ENCODE measurements around the gene CFAP54. TPM values are rescaled to one million over a fixed set of nuclear protein-coding genes. Genes with fewer than 3 reads are reported as not detected.

Gene CFAP54
- polyA plus RNA-seq, 2 of the 4 experiments (the other 2 are of a cell fraction): 0.70 to 1.2 TPM

- TF ChIP-seq REST (IDR thresholded peaks at IDR 0.05): no peak
- TF ChIP-seq TP53 (CRISPR knock-in tag; IDR thresholded peaks at IDR 0.05): no peak
- no peak for TF ChIP-seq POLR2AphosphoS2 (conservative IDR thresholded peaks at IDR 0.05; ENCODE audit: low read length)
These were observed 188.0 kb downstream of the CFAP54 start (continued) for GRCh38 chr12:96677363-96677762.

GRCh38 chr12:96687719-96688118, 198.3 kb downstream of the CFAP54 start:
- Histone ChIP-seq H3K4me3 (no peak overlapping the region), H3K4me1 (no peaks in the 10 kb centered on the region), H3K27ac (no peak overlapping the region), H3K9me3 (no peaks in the 10 kb centered on the region), H3K4me2 (no peak overlapping the region)
- no peak for ATAC-seq
- POLR2A ChIA-PET: no interaction called here
- TF ChIP-seq ZNF302 (CRISPR knock-in tag; IDR thresholded peaks at IDR 0.05) (no peak), PHF8 (IDR thresholded peaks at IDR 0.05; ENCODE audit: borderline replicate concordance, low read depth) (no peak), HES2 (IDR thresholded peaks at IDR 0.05) (no peak), MAX (IDR thresholded peaks at IDR 0.05) (no peak), NFE2L2 (conservative IDR thresholded peaks at IDR 0.05; ENCODE audit: low read length) (no peak), POLR2AphosphoS2 (conservative IDR thresholded peaks at IDR 0.05; ENCODE audit: low read length) (no peak), SREBF2 (IDR thresholded peaks at IDR 0.05) (no peak), NR3C1 (IDR thresholded peaks at IDR 0.05) (no peak), CBX2 (IDR thresholded peaks at IDR 0.05; ENCODE audit: borderline replicate concordance, low read depth) (no peak), RCOR1 (IDR thresholded peaks at IDR 0.05; ENCODE audit: low read depth, low read length) (no peak), NPAS2 (CRISPR knock-in tag; IDR thresholded peaks at IDR 0.05; ENCODE audit: borderline replicate concordance) (no peak), CBX8 (IDR thresholded peaks at IDR 0.05) (no peak), HDAC2 (IDR thresholded peaks at IDR 0.05) (no peak), EP300 (IDR thresholded peaks at IDR 0.05) (no peak), FOSB (CRISPR knock-in tag; IDR thresholded peaks at IDR 0.05) (no peak), USF2 (IDR thresholded peaks at IDR 0.05) (no peak), RAD21 (conservative IDR thresholded peaks at IDR 0.05 in 1 of 2, IDR thresholded peaks at IDR 0.05 in 1 of 2) (no peak), MYC (IDR thresholded peaks at IDR 0.05; ENCODE audit: borderline replicate concordance, low read length) (no peak)
- 39% methylated on average over 4 of the region's 4 CpGs for WGBS (ENCODE audit: missing lambda C conversion rate)
- CTCF ChIA-PET: no interaction called here
- no peak for DNase-seq (ENCODE audit: low read depth in 1 of 2, low spot score in 1 of 2)
- no peak for FAIRE-seq

- Histone ChIP-seq H3K4me2 (peak overlapping the region; percentile 45), H3K4me1 (no peaks in the 10 kb centered on the region), H3K4me3 (peak overlapping the region; percentile 26), H3K9me3 (no peaks in the 10 kb centered on the region), H3K27ac (no peak overlapping the region)
- POLR2A ChIA-PET: no interaction called here
- ATAC-seq (peak; percentile 65 to 83; a peak in 5 of 6 replicates), DNase-seq (ENCODE audit: low read depth in 1 of 2, low spot score in 1 of 2) (peak in 1 of 2 experiments; percentile 44), FAIRE-seq (no peak)
- CTCF ChIA-PET: no interaction called here
- 18% methylated on average over 5 of the region's 5 CpGs for WGBS (ENCODE audit: missing lambda C conversion rate)
- TF ChIP-seq ZSCAN20 (CRISPR knock-in tag; IDR thresholded peaks at IDR 0.05): no peak
- peak; percentile 28 to 44; a peak in 4 of 5 replicates for TF ChIP-seq RAD21 (conservative IDR thresholded peaks at IDR 0.05 in 1 of 2, IDR thresholded peaks at IDR 0.05 in 1 of 2)
- TF ChIP-seq REST (IDR thresholded peaks at IDR 0.05): no peak
- TF ChIP-seq CEBPB (IDR thresholded peaks at IDR 0.05): no peak
- no peak for TF ChIP-seq ELK1 (IDR thresholded peaks at IDR 0.05; ENCODE audit: low read depth, low read length)
- no peak for TF ChIP-seq MAFK (IDR thresholded peaks at IDR 0.05; ENCODE audit: partially characterized antibody)
- TF ChIP-seq FOXS1 (CRISPR knock-in tag; IDR thresholded peaks at IDR 0.05): no peak
- no peak for TF ChIP-seq NFE2L2 (conservative IDR thresholded peaks at IDR 0.05; ENCODE audit: low read length)
These were observed 209.1 kb downstream of the CFAP54 start for GRCh38 chr12:96698521-96698920.
